Measurements from ENCODE around the gene C1orf21.

Gene C1orf21

GRCh38 chr1:184559117-184559713, 172.4 kb downstream of the C1orf21 start:
- no peak for DNase-seq

- peak; percentile 14 for DNase-seq
These were observed 176.0 kb downstream of the C1orf21 start for GRCh38 chr1:184562806-184563205.

- DNase-seq = peak; percentile 56
These were observed 176.5 kb downstream of the C1orf21 start for GRCh38 chr1:184563308-184563707.

GRCh38 chr1:184567009-184567408, 180.2 kb downstream of the C1orf21 start:
- DNase-seq = no peak

- no peak for DNase-seq
These were observed 180.8 kb downstream of the C1orf21 start for GRCh38 chr1:184567637-184568036.

- no peak for DNase-seq
These were observed 181.3 kb downstream of the C1orf21 start for GRCh38 chr1:184568148-184568547.

GRCh38 chr1:184569106-184569505, 182.3 kb downstream of the C1orf21 start:
- DNase-seq = no peak

GRCh38 chr1:184574588-184574987, 187.8 kb downstream of the C1orf21 start:
- peak; percentile 77 for DNase-seq

- DNase-seq = no peak
These were observed 190.0 kb downstream of the C1orf21 start for GRCh38 chr1:184576822-184577221.

GRCh38 chr1:184577319-184577718, 190.5 kb downstream of the C1orf21 start:
- no peak for DNase-seq

- DNase-seq = no peak
These were observed 195.6 kb downstream of the C1orf21 start for GRCh38 chr1:184582411-184582810.

GRCh38 chr1:184583849-184584248, 197.0 kb downstream of the C1orf21 start:
- DNase-seq = no peak

GRCh38 chr1:184588701-184589100, 201.9 kb downstream of the C1orf21 start:
- DNase-seq = no peak

GRCh38 chr1:184590163-184590750, 203.4 kb downstream of the C1orf21 start:
- no peak for DNase-seq

GRCh38 chr1:184593597-184593996, 206.8 kb downstream of the C1orf21 start:
- no peak for DNase-seq

- DNase-seq = no peak
These were observed 208.8 kb downstream of the C1orf21 start for GRCh38 chr1:184595596-184595995.

GRCh38 chr1:184596950-184597645, 210.3 kb downstream of the C1orf21 start:
- peak; percentile 51 for DNase-seq

GRCh38 chr1:184597650-184598357, 211.0 kb downstream of the C1orf21 start:
- no peak for DNase-seq

GRCh38 chr1:184598403-184599193, 211.8 kb downstream of the C1orf21 start:
- DNase-seq = no peak

GRCh38 chr1:184604152-184604900, 217.5 kb downstream of the C1orf21 start:
- DNase-seq = peak; percentile 29

- no peak for DNase-seq
These were observed 219.1 kb downstream of the C1orf21 start for GRCh38 chr1:184605941-184606340.

GRCh38 chr1:184606786-184607185, 220.0 kb downstream of the C1orf21 start:
- DNase-seq = no peak

Measured in NCI-H69 (cell line).